Left hindlimb (tissue), 1 donor: Measurements from ENCODE around the gene ARHGEF10L.
A peak's percentile ranks its signal among the peaks of the same experiment; 100 is the strongest.

Experiments used
- DNase-seq: peaks from one replicate; pipeline ENCODE4 v3.0.0-alpha.2; 2018

The ARHGEF10L gene

DNA sequence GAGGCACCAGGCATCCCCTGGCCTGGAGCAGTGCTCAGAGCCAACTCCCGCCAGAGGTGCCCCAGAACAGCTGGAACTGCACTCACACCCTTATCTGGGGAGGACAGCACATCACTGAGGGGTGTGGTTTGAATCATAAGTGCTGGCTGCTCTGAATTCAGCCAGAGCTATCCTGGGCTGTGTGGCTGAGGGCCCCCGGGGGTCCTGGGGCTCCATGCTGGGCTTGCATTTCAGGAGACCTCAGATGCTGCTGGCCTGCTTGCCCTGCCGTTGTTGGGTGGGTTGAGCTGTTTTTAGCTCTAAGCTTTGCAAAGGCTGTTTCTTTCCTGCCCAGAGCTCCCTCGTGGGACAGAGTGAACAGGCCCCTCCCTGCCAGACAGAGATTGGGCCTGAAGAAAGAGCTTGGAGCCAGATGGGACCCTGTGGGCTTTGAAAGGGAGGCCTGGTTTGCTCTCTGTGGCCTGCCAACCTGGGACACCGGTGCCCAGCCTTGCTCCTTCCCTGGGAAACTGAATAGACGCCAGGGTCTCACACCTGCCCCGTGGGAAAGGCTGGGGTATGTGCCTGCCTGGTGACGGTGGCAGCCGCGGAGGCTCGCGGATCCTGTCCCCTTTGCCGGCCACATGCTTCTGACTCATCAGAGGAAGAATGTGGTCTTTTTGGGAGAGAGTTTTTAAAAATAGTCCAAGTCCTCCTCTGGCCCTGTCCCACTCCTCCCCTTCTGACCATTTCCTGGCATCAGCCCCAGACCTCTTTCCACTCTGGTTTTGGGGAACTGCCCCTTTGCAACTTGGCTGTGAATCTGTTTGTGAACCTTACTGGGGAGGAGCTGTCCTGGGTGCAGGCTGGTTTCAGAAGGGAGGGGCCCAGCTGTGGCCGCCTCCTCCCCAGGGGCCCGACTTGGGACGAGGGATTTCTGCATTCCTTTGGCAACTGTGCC, 30.0 kb downstream of the ARHGEF10L start:
- DNase-seq, result peak; percentile 91

DNA sequence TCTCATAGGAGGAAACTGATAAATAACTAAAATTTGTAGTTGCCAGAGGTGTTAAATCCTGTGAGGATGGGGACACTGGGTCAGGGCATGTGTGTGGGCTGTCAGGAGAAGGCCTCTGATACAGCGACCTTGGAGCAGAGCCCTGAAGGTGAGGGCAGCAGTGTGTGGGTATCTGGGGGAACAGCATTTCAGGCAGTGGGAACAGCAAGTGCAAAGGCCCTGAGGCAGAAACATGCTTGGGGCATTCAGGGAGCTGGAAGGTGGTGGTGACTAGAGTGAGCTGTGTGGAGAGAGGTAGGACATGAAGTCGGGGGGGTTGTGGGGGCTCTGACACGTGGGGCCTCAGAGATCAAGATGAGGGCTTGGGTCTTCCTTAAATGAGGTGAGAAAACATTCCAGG, 30.7 kb downstream of the ARHGEF10L start:
- no peak for DNase-seq

DNA sequence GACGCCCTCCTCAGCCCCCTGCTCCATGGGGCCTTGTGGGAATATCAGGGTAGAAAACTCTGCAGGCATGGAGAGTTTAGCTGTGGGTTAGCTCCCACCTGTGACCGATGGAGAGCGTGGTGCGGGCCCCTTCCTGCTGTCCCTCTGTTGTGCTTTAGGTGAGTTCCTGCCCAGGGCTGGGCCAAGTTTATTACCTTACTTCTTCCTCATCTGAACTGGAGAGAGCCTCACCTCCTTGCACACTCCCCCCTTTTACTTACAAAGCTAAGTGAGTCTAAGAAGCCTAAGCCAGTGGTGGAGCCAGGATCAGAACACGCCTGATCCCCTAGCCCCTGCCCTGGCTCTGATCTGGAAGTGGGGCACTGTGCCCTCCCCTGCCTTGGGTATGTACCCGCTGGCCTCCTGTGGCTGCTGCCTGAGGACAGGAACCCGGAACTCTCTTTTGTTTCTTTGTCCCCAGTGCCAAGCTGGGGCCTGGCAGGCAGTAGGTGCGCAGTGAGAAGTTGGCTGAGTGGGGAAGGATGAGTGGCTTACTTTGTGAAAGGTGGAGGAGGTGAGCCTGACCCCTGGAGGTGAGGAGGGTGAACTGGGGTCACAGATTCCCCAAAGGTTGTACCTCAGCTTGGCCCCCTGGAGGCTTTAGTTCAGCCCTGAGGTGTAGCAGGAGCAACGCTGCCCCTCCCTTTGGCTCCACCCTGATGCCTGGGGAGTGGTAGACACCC, 32.9 kb downstream of the ARHGEF10L start:
- DNase-seq, result no peak

DNA sequence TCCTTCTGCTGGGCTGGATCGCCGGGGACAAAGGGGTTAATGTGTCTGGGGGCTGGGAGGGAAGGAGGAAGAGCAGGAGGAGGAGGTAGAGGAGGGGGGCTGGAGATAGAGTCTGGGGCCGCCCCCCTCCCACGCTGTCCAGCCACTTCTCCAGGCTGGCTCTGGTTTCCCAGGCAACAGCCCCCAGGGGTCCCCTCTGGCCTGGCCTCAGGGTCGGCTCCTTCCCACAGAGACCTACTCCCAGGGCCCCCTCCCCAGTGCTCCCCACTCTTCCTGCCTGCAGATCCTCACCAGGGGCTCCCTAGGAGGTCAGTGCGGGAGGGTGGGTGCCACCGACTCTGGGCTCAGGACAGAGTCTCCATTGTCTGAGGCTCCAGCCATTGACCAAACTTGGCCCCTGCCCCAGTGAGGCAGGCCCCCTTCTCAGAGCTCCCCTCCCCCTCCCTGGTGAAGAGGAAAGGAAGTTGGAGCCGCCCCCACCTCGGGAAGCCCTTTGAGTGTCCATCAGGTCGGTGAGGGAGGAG, 34.1 kb downstream of the ARHGEF10L start:
- peak; percentile 61 for DNase-seq

DNA sequence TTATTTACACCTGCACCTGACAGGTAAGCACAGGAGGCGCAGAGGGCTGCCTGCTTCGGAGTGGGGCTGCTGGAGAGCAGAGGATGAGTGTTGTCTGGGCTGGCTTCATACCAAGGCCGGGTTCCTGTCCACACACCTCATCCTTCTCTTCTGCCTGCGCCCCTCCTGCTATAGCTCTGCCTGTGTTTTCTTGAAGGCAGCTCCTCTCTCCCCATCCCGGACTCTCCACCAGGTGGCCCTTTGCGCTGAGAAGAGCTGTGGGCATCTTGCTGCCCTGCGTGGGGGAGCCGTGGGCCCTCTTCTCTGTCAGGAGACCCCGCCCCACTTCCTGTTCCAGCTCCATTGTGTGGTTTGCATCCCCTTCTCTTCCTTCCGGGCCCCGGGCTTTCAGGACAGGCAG, 35.0 kb downstream of the ARHGEF10L start:
- no peak for DNase-seq

DNA sequence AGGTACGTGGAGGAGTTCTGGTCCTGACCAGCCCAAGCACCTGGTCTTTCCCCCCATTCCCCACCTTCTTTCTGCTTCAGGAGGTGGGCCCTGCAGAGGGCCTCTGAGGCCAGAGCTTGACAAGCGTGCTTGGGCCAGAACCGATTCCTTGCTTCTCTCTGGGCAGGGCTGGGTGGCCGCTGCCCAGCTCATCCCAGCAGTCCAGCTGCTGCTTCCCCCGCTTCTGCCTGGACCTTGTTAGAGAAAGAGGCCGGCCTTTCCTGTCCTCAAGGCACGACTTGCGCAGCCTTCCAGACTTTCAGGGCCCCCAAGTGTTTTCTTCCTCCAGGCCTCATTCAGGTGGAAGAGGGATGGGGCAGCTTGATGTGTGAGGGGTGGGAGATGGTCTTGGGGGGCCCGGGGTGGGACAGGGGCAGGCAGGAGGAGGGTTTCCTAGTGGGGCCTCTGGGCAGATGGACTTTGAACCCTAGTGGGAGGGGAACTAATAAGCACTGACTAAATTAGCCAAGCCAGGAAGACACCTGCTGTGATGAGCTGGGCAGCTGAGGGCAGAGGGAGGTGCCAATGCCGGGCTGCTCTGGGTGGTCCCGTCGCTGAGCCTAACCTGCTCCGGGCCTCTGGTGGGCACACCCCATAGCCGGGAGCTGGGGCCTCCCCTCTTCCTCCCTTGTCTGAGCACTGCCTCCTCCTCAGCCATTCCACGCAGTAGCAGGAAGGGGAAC, 36.5 kb downstream of the ARHGEF10L start:
- DNase-seq, result no peak

DNA sequence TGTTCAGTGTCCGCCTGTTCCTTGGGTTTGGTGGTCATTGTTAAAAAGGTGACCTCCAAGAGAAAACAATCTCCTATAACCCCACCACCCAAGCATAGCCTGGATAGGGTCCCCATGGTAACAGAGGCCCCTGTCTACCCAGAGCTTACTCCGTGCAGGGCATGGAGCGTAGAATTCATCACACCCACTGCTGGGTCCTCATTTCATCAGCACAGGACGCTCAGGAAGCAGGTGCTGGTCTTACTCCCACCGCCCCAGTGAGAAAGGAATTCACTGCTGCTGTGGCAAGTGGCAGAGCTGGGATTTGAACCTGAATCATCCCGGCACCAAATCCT, 37.0 kb downstream of the ARHGEF10L start:
- no peak for DNase-seq

DNA sequence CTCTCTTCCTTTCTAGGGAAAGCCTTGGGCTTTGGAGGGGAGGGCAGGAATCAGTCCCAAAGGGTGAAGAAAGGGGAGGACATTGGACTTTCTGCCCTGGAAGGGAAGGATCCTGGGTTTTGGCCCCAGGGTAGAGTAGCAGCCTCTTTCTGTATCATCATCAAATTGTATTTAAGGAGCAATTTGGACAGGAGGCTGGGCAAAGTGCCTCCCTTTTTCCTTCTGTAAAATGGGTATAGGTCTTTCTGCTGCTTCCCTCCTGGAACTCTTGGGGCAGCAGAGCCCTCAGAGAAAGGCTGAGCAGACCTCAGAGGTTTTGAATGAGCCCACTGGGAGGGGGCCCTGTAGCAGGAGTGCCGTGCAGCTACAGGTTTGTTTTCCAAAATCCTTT, 38.4 kb downstream of the ARHGEF10L start:
- DNase-seq, result no peak

DNA sequence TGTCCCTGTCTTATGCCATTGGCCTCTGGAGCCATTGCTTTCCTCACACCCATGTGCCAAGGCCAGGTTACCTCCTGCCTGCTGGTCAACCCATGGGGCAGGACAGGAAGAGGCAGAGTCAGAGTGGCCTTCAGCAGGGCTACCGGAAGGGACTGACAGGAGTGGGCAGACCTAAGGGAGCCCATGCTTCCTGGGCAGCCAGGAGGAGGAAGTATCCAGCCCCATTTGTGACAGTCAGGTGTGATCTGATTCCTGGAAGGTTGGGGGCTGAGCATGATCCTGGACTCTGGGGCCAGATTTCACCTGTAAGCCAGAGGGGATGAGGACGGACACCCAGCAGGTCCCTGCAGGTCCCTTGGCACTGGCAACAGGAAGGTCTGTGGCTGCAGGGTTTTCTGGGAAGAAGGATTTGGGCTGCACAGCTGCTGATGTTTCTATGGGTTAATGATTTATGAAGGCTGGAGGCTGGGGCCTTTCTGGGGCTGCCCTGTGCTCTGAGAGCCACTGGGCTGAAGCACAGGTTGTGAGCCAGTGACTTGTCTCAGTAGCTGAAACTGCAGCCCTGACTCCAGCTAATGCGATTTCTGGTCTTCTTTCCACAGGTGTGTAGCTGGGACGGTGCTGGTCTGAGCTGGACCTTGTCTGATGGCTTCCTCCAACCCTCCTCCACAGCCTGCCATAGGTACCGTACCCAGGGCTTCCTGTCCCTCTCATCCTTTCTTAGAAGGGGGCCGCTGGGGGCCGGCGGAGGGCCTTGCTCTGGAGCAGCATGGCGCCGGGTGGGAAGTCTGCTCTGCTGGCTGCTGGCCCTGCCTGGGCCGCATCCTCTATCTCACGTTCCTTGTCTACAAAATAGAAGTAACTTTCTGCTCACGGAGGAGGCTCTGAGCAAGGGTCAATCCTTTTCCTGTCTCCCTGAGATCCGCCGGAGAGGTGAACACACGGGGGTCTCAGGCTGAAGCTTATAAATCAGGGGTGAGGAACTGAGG, 40.7 kb downstream of the ARHGEF10L start:
- DNase-seq, result no peak

DNA sequence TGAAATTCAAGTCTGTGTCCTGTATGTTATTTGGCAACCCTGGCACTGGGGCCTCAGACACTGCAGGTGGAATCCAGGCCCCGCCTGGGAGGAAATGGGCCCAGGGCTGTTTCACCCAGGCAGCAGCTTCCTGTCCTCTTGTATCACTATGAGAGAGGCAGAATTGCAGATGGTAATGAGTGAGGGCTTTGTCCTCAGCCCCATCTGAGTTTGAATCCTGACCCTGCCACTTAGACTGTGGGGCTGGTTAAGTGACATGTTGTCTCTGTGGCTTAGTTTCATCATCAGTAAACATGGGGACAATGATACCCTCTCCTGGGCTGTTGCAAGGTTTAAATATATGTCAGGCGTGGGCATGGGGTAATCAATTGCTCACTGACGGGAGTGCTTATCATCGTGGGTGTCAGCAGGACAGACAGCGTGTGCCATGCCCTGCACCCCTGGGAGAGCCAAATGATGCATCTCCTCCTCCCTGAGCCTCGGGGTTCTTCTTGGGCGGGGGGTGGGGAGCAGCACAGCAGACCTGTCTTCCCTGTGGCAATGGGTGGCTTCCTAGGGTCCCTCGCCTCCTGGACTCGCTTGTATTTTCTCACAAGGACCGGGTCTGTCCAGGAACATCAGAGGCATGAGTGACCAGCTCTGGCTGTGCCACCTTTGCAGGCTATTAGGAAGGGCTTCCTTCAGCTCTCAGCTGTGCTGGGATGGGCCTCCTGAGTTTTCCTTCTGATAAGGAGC, 42.1 kb downstream of the ARHGEF10L start:
- DNase-seq, result no peak

DNA sequence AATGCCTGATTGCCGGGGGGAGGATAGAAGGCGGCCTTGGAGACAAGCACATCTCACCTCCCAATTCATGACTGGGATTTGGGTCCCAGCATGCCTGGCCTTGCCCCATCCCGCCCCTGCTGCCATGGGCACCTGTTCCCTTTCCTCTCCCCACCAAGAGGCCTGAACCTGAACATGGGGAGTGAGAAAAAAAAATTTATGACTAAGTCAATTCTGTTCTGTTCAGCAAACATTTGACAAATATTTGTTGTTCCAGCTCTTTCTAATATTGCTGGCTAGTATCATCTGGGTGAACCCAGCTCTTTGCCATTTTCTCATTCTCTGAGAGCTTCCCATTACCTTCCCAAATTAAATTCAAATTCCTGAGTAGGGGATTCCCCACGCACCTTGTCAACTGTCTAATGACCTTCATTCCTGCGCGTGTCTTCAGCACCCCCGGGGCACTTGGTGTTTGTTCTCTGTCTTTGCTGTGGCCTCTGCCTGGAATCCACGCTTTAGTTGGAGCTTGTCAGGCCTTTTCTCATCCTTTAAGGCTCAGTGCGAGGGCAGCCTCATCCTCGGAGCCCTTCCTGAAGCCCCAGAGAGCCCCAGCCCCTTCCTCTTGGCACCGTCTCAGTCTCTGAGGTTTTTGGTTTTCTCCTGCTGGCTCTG, 42.8 kb downstream of the ARHGEF10L start:
- DNase-seq, result no peak

DNA sequence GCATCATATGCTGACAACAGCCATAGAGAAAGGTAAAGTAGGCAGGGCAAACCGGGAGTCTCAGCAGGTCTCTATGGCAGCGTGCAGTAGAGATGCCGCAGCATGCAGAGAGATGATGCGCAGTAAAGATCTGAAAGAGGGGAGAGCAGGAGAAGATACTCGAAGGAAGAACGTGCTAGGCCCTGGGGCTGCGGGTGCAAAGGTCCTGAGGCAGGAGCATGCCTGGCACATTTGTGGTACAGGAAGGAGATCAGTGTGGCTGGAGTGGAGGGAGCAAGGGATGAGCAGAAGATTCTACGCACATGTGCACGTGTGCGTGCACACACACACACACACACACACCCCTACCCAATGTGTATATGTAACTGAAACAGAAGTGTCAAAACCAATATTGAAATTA, 45.0 kb downstream of the ARHGEF10L start:
- DNase-seq, result no peak

DNA sequence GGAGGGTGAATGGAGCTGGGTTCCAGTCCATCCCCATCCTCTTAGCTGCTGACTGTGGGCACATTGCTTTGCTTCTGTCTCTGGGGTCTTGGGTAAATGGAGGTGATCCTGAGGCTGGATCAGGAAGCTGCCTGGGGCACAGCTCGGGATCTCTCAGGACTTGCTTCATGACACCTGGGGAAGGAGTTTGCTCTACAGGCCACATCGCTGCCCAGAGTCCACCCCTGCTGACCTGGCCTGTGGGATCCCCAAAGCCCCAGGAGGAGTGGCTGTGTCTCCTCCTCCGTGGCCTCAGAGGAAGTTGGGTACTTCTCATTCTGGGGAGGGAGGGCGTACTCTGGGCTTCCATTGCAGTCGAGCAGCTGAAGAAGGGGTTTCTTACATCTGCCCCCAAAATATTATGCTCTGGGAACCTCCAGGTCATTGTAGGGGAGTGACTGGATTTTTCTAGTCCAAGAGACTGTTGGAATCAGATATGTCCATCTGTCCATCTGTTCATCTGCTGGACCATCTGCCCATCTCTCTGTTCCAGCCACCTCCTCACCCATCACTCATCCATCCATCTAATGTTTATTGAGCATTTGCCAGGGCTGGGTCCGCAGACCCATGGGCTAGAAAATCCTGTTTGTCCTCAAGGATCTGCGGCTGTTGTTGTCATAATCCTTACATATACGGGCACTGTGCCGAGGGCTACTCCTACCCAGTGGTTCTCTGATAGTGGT, 45.9 kb downstream of the ARHGEF10L start:
- no peak for DNase-seq

DNA sequence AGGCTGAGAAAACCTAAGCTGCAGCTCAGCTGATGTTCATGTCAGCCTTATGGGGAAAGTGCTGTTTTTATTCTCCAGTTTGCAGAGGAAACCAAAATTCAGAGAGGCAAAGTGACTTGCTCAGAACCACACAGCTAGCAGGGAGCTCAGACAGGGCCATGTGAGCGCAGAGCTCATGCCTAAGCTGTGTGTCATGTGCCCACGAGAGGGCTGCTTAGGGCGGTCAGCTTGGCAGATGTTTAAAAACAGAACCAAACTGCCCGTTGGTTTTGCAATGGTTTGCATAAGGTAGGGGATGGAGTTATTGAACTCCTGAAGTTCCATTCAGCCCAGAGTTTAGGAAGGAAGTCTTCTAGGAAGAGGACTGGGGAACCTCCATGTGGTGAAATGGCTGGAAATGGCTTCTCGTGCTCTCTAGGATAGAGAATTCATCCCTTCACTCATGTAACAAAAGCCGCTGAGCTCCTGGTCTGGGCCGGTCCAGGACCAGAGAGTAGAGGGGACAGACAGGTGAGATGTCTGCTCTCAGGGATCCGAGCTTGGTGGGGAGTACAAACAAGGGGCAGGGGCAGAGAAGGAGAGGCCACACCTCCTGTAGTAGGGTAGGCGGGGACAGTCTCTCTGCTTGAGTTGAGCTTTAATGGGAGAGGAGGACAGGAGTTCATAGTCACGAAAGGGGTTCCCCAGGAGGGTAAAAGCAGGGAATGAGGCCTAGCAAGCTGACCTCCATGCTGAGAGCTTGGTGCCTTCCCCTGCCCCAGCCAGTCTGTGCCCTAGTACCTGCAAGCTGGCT, 46.9 kb downstream of the ARHGEF10L start:
- no peak for DNase-seq

DNA sequence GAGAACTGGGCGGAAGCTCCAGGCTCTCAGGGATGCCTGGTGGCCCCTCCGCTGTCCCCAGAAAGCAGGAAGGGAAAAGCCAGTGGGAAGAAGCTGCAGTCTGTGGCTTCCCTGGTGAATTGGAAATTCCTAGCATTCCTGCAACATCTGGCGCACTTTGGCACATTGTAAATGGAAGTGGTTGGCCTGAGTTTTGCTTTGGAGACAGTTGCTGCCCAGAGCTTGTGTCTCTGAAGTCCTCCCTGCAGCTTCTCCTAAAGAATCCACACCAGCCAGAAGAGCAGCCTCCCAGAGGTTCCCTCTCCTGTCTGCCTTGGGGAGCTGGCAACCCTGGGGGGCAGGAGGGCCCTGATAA, 48.2 kb downstream of the ARHGEF10L start:
- DNase-seq, result peak; percentile 74

DNA sequence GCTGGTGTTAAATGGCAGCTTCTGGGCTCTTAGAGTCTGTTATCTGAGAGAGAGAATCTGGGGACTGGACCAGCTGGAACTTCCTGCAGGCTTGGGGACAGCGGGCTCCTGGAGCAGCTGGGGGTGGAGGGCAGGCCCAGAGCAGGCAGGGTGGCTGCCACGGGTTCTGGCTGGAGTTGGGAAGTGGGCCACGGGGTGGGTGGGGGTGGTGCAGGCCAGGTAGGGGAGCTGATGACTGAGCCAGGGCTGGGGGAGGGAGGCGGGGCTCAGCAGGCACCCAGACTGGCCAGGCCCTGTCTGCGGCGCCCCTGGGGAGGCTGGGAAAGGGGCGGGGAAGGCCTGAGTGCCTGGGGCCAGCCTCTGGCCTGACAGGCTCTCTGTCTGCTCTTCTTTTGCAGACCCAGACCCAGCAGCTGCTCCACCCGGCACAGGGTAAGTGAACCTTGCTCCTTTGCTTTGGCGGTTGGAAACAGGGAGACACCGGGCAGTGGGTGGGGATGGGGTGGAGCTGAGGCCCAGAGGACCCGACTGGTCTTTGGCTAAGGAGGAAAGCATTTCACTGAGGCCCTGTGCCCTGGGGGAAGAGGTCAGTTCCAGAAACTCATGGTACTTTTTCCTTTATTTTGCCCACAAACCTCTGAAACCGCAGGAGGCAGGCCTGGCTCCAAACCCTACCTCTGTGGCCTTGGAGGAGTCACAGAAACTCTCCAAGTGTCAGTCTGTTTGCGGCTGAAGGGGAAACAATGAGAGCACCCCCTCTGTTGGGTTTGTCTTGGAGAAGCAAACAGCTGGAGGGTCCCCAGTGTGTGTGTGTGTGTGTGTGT, 48.8 kb downstream of the ARHGEF10L start:
- peak; percentile 64 for DNase-seq

DNA sequence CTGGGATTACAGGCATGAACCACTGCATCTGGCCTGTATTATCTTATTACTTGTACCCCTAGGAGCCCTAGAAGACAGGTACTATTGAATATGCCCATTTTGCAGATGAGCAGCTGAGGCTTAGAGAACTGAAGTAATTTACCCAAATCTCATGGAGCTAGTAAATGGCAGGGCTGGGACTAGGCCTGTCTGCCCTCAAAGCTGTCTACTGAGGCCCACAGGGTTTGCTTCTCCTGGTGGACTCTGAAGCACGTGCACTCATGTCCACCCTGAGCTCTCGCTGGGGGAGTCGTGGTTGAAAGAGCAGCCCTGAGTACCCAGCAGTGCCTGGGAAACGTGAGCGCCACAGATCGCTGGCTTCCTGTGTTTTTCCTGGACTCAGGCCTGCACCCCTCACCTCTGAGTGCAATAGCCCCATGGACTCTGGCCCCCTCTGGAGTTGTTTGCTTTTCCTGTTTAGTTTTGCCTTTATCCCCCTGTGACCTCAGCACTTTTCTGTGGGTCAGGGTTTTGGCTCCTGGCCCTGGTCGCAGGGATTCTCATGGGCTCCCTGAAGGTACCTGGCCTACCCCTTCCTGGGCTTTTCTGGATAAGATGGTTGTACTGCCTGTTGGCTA, 52.4 kb downstream of the ARHGEF10L start:
- DNase-seq, result no peak

DNA sequence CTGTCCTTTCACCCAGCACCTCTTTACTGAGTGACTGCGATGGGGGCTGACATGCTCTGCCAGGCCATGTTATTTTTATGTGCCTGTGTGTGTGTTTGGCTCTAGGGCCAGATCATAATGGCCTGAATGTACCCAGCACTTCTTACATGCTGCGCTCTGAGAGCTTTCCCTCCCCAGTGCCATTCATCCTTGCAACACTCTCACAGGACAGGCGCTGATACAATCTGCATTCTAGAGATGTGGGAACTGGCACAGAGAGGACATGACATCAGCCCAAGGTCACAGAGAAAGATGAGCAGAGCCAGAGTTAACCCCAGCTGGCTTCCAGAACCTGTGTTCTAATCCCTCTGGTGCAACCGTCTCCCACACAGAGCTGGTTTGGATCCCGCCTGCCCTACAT, 54.5 kb downstream of the ARHGEF10L start:
- no peak for DNase-seq
